SK-N-SH (cell line): ENCODE data around the gene TXNDC12. TPM values are rescaled to one million over a fixed set of nuclear protein-coding genes. Genes with fewer than 3 reads are reported as not detected.

Experiments
- CTCF ChIA-PET: fragments of 300-600, 350-600 bp; formaldehyde crosslinking; extraction: SDS; loops from one replicate; lab custom pipeline; 2021; lab: Yijun Ruan, JAX
- POLR2A ChIA-PET: fragments of 350-600 bp; sonication (Branson Sonifier 250); formaldehyde crosslinking; extraction: SDS; loops from one replicate; lab custom pipeline; 2020; ENCODE audit warnings: antibody characterized with exemption, inconsistent platforms; lab: Yijun Ruan, JAX
- DNase-seq: peaks from one replicate; pipeline ENCODE4 v3.0.0; 2012
- H2AFZ ChIP-seq: fragments of 200-600 bp; sonication (generic); 2 replicates; pipeline ENCODE4 v1.8.1; 2016; ENCODE audit warnings: antibody characterized with exemption, mild to moderate bottlenecking, low read depth
- H3F3A ChIP-seq: fragments of 200-600 bp; sonication (generic); replicated peaks from 2 replicates; pipeline ENCODE3; 2016; ENCODE audit warnings: antibody characterized with exemption, mild to moderate bottlenecking; ENCODE audit not compliant: insufficient read depth
- H3K27ac ChIP-seq, 2 experiments: fragments of 200-500 bp in 1 of 2; fragments of 200-600 bp in 1 of 2; sonication (Bioruptor generic) in 1 of 2; sonication (generic), shearing (Covaris generic) in 1 of 2; 2 replicates each; pipeline versions ENCODE4 v1.5.1 to v1.6.1; 2014 to 2016; ENCODE audit warnings: low read depth in 2 of 2, inconsistent platforms in 1 of 2, low read length in 1 of 2, mild to moderate bottlenecking in 1 of 2, mixed read lengths in 1 of 2
- H3K27me3 ChIP-seq: fragments of 200-600 bp; sonication (generic), shearing (Covaris generic); 2 replicates; pipeline ENCODE4 v1.6.1; 2016; ENCODE audit warnings: mixed run types; ENCODE audit not compliant: insufficient read depth
- H3K36me3 ChIP-seq, 2 experiments: fragments of 200-500 bp in 1 of 2; fragments of 200-600 bp in 1 of 2; sonication (Bioruptor generic) in 1 of 2; sonication (generic) in 1 of 2; replicated peaks in 1 of 2; 2 replicates each; pipeline versions ENCODE3 to v1.5.1; 2014 to 2016; ENCODE audit warnings: low read length in 1 of 2, mild to moderate bottlenecking in 1 of 2; ENCODE audit not compliant: insufficient read depth in 2 of 2, control insufficient read depth in 1 of 2
- H3K4me1 ChIP-seq, 2 experiments: fragments of 200-500 bp in 1 of 2; fragments of 200-600 bp in 1 of 2; sonication (Bioruptor generic) in 1 of 2; sonication (generic), shearing (Covaris generic) in 1 of 2; 2 replicates each; pipeline versions ENCODE4 v1.5.1 to v1.6.1; 2014 to 2016; ENCODE audit warnings: low read depth in 1 of 2, low read length in 1 of 2, mixed run types in 1 of 2; ENCODE audit not compliant: insufficient read depth in 2 of 2, control insufficient read depth in 1 of 2
- H3K4me2 ChIP-seq: fragments of 200-600 bp; sonication (generic), shearing (Covaris generic); 2 replicates; pipeline ENCODE4 v1.6.1; 2017; ENCODE audit warnings: mixed run types
- H3K4me3 ChIP-seq, 2 experiments: fragments of 200-500 bp in 1 of 2; fragments of 200-600 bp in 1 of 2; sonication (Bioruptor generic) in 1 of 2; sonication (generic), shearing (Covaris generic) in 1 of 2; 2 replicates each; pipeline versions ENCODE4 v1.5.1 to v1.8.1; 2014 to 2016; ENCODE audit warnings: low read depth in 2 of 2, inconsistent platforms in 1 of 2, low read length in 1 of 2, mild to moderate bottlenecking in 1 of 2, mixed read lengths in 1 of 2, moderate library complexity in 1 of 2
- H3K79me2 ChIP-seq: fragments of 200-600 bp; sonication (generic); 2 replicates; pipeline ENCODE4 v1.8.1; 2017; ENCODE audit warnings: mild to moderate bottlenecking; ENCODE audit not compliant: insufficient read depth
- H3K9ac ChIP-seq: fragments of 200-600 bp; sonication (generic); 2 replicates; pipeline ENCODE4 v1.6.1; 2017; ENCODE audit warnings: mixed run types
- H3K9me2 ChIP-seq: fragments of 200-600 bp; sonication (generic); 2 replicates; pipeline ENCODE4 v1.6.1; 2017; ENCODE audit warnings: mixed run types
- H3K9me3 ChIP-seq: fragments of 200-600 bp; sonication (generic); 2 replicates; pipeline ENCODE4 v1.6.1; 2017; ENCODE audit warnings: mixed run types, mild to moderate bottlenecking, moderate library complexity
- H4K20me1 ChIP-seq: fragments of 200-600 bp; sonication (generic); 2 replicates; pipeline ENCODE4 v1.6.1; 2017; ENCODE audit warnings: mild to moderate bottlenecking, mixed run types; ENCODE audit not compliant: insufficient read depth
- CHD2 ChIP-seq: fragments of 150-350 bp; IDR thresholded peaks from 2 replicates; pipeline ENCODE4 v1.6.1; 2018; ENCODE audit warnings: low read length; ENCODE audit not compliant: partially characterized antibody
- FOXM1 ChIP-seq: IDR thresholded peaks from 2 replicates; pipeline ENCODE4 v1.4.0; 2012; ENCODE audit warnings: low read depth, mild to moderate bottlenecking
- GATA2 ChIP-seq: sonication (generic); formaldehyde crosslinking; IDR thresholded peaks from 2 replicates; pipeline ENCODE4 v1.5.0; 2020; ENCODE audit warnings: mild to moderate bottlenecking, missing genetic modification reagents
- JUND ChIP-seq: IDR thresholded peaks from 2 replicates; pipeline ENCODE4 v1.4.0; 2012
- MXI1 ChIP-seq: IDR thresholded peaks from 2 replicates; pipeline ENCODE4 v1.6.1; 2012; ENCODE audit warnings: mild to moderate bottlenecking, low read depth, low read length, improper control_type of control experiment
- NRF1 ChIP-seq: IDR thresholded peaks from 2 replicates; pipeline ENCODE4 v1.6.1; 2012; ENCODE audit warnings: low read depth, mild to moderate bottlenecking, low read length
- POLR2AphosphoS5 ChIP-seq: IDR thresholded peaks from 2 replicates; pipeline ENCODE4 v1.6.1; 2012; ENCODE audit warnings: low read depth, low read length
- RCOR1 ChIP-seq: fragments of 150-350 bp; IDR thresholded peaks from 2 replicates; pipeline ENCODE4 v1.6.1; 2017; ENCODE audit warnings: antibody characterized with exemption, low read length
- RFX5 ChIP-seq: IDR thresholded peaks from 2 replicates; pipeline ENCODE4 v1.6.1; 2012; ENCODE audit warnings: mild to moderate bottlenecking, improper control_type of control experiment, low read length
- RXRA ChIP-seq: IDR thresholded peaks from 2 replicates; pipeline ENCODE4 v1.4.0; 2012; ENCODE audit warnings: low read depth, mild to moderate bottlenecking, borderline replicate concordance
- SMC3 ChIP-seq: IDR thresholded peaks from 2 replicates; pipeline ENCODE4 v1.6.1; 2012; ENCODE audit warnings: low read depth, low read length, improper control_type of control experiment
- TAF1 ChIP-seq: IDR thresholded peaks from 2 replicates; pipeline ENCODE4 v1.6.1; 2012; ENCODE audit warnings: low read depth, mild to moderate bottlenecking, low read length, moderate library complexity, borderline replicate concordance
- TCF12 ChIP-seq: IDR thresholded peaks from 2 replicates; pipeline ENCODE4 v1.4.0; 2012
- TEAD4 ChIP-seq: IDR thresholded peaks from 2 replicates; pipeline ENCODE4 v1.4.0; 2012; ENCODE audit warnings: mild to moderate bottlenecking, borderline replicate concordance; ENCODE audit not compliant: insufficient read depth
- YY1 ChIP-seq: IDR thresholded peaks from 2 replicates; pipeline ENCODE4 v1.4.0; 2012; ENCODE audit warnings: low read depth, mild to moderate bottlenecking
- WGBS: methylation state at CpG from one replicate; pipeline ENCODE4 v1.1.6; 2017; ENCODE audit warnings: low lambda C conversion rate; 5-methylcytosine and 5-hydroxymethylcytosine counted together
- polyA plus RNA-seq, 3 experiments: library from polyadenylated mRNA; depleted of rRNA; stranded (reverse); fragments of >200 nt; gene quantifications; 2 replicates each; pipeline ENCODE4 v1.2.3, GENCODE V29; 2012
- TF ChIP-seq, protein P1 (sequence below): IDR thresholded peaks from 2 replicates; pipeline ENCODE4 v1.4.0; 2012; ENCODE audit warnings: low read depth
- TF ChIP-seq, protein P2 (sequence below): IDR thresholded peaks from 2 replicates; pipeline ENCODE4; 2012
- TF ChIP-seq, protein P3 (sequence below): IDR thresholded peaks from 2 replicates; pipeline ENCODE4 v1.4.0; 2012; ENCODE audit warnings: low read depth, borderline replicate concordance
- TF ChIP-seq, protein P4 (sequence below): fragments of 150-350 bp; IDR thresholded peaks from 2 replicates; pipeline ENCODE4 v1.6.1; 2017; ENCODE audit warnings: antibody characterized with exemption, low read length, low read depth, borderline replicate concordance
- TF ChIP-seq, protein P5 (sequence below): IDR thresholded peaks from 2 replicates; pipeline ENCODE4 v1.4.0; 2012; ENCODE audit warnings: low read depth, borderline replicate concordance

The TXNDC12 gene
- polyA plus RNA-seq, 1 of the 3 experiments (the other 2 are of a cell fraction): 37.2 TPM

DNA sequence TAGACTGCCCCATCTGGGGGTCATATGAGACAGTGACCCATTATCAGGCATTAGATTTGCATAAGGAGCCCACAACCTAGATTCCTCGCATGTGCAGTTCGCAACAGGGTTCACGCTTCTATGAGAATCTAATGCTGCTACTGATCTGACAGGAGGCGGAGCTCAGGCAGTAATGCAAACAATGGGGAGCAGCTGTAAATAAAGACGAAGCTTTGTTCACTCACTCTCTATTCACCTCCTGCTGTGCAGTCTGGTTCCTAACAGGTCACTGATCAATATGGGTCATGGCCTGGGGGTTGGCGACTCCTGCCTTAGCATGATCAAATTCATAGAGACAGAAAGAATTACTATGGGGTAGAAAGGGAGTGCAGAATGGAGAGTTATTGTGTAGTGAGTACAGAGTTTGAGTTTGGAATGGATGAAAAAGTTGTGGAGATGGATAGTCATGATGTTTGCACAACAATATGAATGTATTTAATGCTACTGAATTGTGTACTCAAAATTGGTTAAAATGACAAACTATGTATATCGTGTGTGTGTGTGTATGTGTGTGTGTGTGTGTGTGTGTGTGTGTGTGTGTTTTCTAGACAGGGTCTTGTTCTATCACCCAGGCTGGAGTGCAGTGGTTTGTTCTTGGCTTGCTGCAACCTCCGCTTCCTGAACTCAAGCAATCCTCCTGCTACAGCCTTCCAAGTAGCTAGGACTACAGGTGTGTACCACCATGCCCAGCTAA, 43.3 kb upstream of the TXNDC12 start:
- no peaks in the 10 kb centered on the region for H3K27me3 ChIP-seq
- 87% methylated on average over 8 of the region's 8 CpGs for WGBS
- no peak overlapping the region for H3K9ac ChIP-seq
- no peaks in the 10 kb centered on the region for H3K9me3 ChIP-seq
- H3F3A ChIP-seq: peaks cover 6% of the 10 kb centered on the region
- no peak overlapping the region for H3K27ac ChIP-seq
- no peaks in the 10 kb centered on the region for H3K4me1 ChIP-seq
- no peaks in the 10 kb centered on the region for H3K36me3 ChIP-seq
- no peak overlapping the region for H2AFZ ChIP-seq
- no peak for TF ChIP-seq POLR2AphosphoS5
- TF ChIP-seq, protein P1, sequence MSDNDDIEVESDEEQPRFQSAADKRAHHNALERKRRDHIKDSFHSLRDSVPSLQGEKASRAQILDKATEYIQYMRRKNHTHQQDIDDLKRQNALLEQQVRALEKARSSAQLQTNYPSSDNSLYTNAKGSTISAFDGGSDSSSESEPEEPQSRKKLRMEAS: no peak
- no peak for TF ChIP-seq MXI1
- no peak for TF ChIP-seq RCOR1
- no peak for TF ChIP-seq TAF1
- no peak for TF ChIP-seq RXRA
- no peak for TF ChIP-seq JUND
- TF ChIP-seq, protein P2, sequence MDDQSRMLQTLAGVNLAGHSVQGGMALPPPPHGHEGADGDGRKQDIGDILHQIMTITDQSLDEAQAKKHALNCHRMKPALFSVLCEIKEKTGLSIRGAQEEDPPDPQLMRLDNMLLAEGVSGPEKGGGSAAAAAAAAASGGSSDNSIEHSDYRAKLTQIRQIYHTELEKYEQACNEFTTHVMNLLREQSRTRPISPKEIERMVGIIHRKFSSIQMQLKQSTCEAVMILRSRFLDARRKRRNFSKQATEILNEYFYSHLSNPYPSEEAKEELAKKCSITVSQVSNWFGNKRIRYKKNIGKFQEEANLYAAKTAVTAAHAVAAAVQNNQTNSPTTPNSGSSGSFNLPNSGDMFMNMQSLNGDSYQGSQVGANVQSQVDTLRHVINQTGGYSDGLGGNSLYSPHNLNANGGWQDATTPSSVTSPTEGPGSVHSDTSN: no peak
- TF ChIP-seq TCF12: no peak
- TF ChIP-seq, protein P3, sequence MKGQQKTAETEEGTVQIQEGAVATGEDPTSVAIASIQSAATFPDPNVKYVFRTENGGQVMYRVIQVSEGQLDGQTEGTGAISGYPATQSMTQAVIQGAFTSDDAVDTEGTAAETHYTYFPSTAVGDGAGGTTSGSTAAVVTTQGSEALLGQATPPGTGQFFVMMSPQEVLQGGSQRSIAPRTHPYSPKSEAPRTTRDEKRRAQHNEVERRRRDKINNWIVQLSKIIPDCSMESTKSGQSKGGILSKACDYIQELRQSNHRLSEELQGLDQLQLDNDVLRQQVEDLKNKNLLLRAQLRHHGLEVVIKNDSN: no peak
- TF ChIP-seq SMC3: no peak
- TF ChIP-seq FOXM1: no peak
- TF ChIP-seq YY1: no peak
- TF ChIP-seq TEAD4: no peak
- TF ChIP-seq, protein P4, sequence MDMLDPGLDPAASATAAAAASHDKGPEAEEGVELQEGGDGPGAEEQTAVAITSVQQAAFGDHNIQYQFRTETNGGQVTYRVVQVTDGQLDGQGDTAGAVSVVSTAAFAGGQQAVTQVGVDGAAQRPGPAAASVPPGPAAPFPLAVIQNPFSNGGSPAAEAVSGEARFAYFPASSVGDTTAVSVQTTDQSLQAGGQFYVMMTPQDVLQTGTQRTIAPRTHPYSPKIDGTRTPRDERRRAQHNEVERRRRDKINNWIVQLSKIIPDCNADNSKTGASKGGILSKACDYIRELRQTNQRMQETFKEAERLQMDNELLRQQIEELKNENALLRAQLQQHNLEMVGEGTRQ: no peak
- TF ChIP-seq, protein P5, sequence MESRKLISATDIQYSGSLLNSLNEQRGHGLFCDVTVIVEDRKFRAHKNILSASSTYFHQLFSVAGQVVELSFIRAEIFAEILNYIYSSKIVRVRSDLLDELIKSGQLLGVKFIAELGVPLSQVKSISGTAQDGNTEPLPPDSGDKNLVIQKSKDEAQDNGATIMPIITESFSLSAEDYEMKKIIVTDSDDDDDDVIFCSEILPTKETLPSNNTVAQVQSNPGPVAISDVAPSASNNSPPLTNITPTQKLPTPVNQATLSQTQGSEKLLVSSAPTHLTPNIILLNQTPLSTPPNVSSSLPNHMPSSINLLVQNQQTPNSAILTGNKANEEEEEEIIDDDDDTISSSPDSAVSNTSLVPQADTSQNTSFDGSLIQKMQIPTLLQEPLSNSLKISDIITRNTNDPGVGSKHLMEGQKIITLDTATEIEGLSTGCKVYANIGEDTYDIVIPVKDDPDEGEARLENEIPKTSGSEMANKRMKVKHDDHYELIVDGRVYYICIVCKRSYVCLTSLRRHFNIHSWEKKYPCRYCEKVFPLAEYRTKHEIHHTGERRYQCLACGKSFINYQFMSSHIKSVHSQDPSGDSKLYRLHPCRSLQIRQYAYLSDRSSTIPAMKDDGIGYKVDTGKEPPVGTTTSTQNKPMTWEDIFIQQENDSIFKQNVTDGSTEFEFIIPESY: no peak
- no peak for TF ChIP-seq GATA2 (CRISPR knock-in tag)
- no peak for TF ChIP-seq RFX5
- no peak for TF ChIP-seq CHD2
- no peak for TF ChIP-seq NRF1
- TF ChIP-seq, all 33 proteins: peak for 0
- no peaks in the 10 kb centered on the region for H4K20me1 ChIP-seq
- ChIA-PET POLR2A (interaction anchor here (0.7 kb wide), 1 partner anchor 208 kb away, joined by 4 read pairs; no protein-coding TSS in a partner anchor), CTCF (no interaction called here)
- no peak overlapping the region for H3K4me2 ChIP-seq
- DNase-seq: no peak
- no peaks in the 10 kb centered on the region for H3K9me2 ChIP-seq
- no peaks in the 10 kb centered on the region for H3K79me2 ChIP-seq
- H3K4me3 ChIP-seq: no peak overlapping the region
